ENCODE measurements around the gene MARCHF4. TPM values are rescaled to one million over a fixed set of nuclear protein-coding genes. Genes with fewer than 3 reads are reported as not detected.
A peak's percentile ranks its signal among the peaks of the same experiment; 100 is the strongest.

Gene MARCHF4
- total and polyA plus RNA-seq, 2 experiments from 2014 or later: 0.45 to 1.1 TPM

DNA sequence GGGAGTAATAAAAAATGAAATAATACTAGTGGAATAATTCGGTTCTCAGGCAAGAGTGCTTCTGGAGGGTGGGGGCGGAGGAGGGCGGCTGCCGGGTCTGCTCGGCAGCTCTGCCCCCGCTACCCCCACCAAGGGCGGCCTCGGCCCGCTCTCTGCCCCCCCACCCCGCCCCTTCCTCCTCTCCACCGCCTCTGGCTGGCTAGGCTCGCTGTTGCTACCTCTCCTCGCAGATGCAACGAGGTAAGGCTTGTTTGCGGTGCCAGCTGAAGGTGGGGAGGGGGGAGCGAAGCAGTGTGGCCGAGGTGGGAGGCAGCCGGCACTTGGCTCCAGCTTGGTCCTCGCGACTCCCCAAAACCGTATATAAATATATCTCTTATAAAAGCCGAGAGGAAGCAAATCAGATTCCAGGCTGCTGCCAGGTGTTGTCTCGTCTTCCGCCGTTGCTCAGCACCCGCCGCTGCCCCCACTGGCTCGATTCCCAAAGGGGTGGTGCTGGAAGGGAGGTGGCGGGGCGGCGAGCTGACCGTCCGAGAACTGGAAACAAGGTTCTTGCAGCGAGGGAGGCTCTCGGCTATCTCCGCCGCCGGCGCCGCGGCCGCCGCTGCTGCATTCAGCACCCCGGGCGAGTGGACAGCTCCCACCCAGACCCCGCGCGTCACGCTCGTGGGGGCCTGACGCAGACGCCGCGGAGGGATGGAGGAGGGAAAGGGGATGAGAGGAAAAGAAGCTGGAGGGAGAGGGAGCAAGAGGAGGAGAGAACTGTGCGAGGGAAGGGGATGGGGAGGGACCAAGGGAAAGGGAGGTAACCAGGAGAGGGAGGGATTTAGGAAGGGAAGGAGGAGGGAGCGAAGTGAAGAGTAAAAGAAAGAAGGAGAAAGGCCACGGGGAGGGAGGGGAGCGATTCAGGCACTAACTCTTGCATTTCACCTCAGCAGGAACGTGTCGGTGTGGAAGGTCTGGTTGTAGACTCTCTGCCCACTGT lies at the start of gene MARCHF4 (continued):
- TF ChIP-seq, protein P1, sequence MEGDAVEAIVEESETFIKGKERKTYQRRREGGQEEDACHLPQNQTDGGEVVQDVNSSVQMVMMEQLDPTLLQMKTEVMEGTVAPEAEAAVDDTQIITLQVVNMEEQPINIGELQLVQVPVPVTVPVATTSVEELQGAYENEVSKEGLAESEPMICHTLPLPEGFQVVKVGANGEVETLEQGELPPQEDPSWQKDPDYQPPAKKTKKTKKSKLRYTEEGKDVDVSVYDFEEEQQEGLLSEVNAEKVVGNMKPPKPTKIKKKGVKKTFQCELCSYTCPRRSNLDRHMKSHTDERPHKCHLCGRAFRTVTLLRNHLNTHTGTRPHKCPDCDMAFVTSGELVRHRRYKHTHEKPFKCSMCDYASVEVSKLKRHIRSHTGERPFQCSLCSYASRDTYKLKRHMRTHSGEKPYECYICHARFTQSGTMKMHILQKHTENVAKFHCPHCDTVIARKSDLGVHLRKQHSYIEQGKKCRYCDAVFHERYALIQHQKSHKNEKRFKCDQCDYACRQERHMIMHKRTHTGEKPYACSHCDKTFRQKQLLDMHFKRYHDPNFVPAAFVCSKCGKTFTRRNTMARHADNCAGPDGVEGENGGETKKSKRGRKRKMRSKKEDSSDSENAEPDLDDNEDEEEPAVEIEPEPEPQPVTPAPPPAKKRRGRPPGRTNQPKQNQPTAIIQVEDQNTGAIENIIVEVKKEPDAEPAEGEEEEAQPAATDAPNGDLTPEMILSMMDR (conservative IDR thresholded peaks at IDR 0.05; ENCODE audit: low read depth in 2 of 2): no peak

DNA sequence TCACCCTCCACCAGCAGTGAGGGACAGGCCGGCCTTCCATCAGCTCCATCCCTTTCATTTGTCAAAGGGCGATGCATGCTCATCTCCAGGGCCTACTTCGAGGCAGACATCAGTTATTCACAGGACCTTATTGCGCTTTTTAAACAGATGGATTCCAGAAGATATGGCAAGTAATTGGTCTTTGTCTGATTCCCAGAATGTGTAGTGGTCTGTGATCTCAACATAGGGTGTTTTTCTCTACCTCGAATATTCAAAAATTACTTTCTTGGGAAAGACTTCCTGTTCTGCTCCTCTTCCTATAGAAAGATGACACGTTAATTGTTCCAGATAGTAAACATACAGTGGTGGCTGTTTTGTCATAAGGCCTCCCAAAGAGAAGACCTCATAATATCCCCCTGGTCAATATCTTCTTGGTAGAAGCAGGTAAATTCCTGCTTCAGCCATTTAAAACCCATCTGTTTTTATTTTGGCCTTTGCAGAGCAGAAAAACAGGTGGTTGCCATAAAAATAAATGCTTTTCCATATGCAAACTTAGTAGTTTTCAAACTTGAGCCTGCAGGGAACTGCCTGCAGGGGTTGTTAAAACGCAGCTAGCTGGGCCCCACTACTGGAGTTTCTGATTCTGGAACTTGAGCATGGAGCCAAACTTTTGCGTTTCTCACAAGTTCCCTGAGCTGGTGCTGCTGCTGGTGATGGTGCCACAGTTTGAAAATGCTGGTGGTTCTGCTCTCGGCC lies 48.3 kb upstream of the MARCHF4 start:
- ATAC-seq (no peak), DNase-seq (ENCODE audit: low spot score) (no peak)
- Histone ChIP-seq H3K27me3 (ENCODE audit: insufficient read depth) (no peaks in the 10 kb centered on the region), H3K9me2 (ENCODE audit: insufficient read depth) (no peaks in the 10 kb centered on the region), H3F3A (replicated peaks; ENCODE audit: low read depth) (no peaks in the 10 kb centered on the region), H3K27ac (ENCODE audit: low read depth) (no peak overlapping the region), H3K36me3 (ENCODE audit: insufficient read depth) (peaks cover 16% of the 10 kb centered on the region), H2AFZ (no peak overlapping the region), H3K4me3 (no peak overlapping the region), H4K20me1 (replicated peaks; ENCODE audit: insufficient read depth) (no peaks in the 10 kb centered on the region), H3K4me1 (ENCODE audit: insufficient read depth) (no peaks in the 10 kb centered on the region), H3K79me2 (replicated peaks; ENCODE audit: insufficient read depth) (no peaks in the 10 kb centered on the region), H3K4me2 (no peak overlapping the region)
- Mint-ChIP-seq H3K36me3 (ENCODE audit: low read depth) (peaks cover 35% of the 10 kb centered on the region), H3K4me1 (peaks cover 8% of the 10 kb centered on the region; the same call in 2 of the 3 replicates), H3K9me3 (peaks cover 12% of the 10 kb centered on the region), H3K27me3 (ENCODE audit: insufficient read depth, low read depth, poor library complexity) (no peaks in the 10 kb centered on the region), H3K27ac (peak overlapping the region; percentile 8; the same call in 1 of the 2 replicates), H3K4me3 (no peak overlapping the region)
- TF ChIP-seq, protein P2, sequence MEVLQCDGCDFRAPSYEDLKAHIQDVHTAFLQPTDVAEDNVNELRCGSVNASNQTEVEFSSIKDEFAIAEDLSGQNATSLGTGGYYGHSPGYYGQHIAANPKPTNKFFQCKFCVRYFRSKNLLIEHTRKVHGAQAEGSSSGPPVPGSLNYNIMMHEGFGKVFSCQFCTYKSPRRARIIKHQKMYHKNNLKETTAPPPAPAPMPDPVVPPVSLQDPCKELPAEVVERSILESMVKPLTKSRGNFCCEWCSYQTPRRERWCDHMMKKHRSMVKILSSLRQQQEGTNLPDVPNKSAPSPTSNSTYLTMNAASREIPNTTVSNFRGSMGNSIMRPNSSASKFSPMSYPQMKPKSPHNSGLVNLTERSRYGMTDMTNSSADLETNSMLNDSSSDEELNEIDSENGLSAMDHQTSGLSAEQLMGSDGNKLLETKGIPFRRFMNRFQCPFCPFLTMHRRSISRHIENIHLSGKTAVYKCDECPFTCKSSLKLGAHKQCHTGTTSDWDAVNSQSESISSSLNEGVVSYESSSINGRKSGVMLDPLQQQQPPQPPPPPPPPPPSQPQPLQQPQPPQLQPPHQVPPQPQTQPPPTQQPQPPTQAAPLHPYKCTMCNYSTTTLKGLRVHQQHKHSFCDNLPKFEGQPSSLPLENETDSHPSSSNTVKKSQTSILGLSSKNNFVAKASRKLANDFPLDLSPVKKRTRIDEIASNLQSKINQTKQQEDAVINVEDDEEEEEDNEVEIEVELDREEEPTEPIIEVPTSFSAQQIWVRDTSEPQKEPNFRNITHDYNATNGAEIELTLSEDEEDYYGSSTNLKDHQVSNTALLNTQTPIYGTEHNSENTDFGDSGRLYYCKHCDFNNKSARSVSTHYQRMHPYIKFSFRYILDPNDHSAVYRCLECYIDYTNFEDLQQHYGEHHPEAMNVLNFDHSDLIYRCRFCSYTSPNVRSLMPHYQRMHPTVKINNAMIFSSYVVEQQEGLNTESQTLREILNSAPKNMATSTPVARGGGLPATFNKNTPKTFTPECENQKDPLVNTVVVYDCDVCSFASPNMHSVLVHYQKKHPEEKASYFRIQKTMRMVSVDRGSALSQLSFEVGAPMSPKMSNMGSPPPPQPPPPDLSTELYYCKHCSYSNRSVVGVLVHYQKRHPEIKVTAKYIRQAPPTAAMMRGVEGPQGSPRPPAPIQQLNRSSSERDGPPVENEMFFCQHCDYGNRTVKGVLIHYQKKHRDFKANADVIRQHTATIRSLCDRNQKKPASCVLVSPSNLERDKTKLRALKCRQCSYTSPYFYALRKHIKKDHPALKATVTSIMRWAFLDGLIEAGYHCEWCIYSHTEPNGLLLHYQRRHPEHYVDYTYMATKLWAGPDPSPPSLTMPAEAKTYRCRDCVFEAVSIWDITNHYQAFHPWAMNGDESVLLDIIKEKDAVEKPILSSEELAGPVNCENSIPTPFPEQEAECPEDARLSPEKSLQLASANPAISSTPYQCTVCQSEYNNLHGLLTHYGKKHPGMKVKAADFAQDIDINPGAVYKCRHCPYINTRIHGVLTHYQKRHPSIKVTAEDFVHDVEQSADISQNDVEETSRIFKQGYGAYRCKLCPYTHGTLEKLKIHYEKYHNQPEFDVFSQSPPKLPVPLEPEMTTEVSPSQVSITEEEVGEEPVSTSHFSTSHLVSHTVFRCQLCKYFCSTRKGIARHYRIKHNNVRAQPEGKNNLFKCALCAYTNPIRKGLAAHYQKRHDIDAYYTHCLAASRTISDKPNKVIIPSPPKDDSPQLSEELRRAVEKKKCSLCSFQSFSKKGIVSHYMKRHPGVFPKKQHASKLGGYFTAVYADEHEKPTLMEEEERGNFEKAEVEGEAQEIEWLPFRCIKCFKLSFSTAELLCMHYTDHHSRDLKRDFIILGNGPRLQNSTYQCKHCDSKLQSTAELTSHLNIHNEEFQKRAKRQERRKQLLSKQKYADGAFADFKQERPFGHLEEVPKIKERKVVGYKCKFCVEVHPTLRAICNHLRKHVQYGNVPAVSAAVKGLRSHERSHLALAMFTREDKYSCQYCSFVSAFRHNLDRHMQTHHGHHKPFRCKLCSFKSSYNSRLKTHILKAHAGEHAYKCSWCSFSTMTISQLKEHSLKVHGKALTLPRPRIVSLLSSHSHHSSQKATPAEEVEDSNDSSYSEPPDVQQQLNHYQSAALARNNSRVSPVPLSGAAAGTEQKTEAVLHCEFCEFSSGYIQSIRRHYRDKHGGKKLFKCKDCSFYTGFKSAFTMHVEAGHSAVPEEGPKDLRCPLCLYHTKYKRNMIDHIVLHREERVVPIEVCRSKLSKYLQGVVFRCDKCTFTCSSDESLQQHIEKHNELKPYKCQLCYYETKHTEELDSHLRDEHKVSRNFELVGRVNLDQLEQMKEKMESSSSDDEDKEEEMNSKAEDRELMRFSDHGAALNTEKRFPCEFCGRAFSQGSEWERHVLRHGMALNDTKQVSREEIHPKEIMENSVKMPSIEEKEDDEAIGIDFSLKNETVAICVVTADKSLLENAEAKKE (CRISPR knock-in tag; IDR thresholded peaks at IDR 0.05): no peak
- TF ChIP-seq ZNF114 (CRISPR knock-in tag; IDR thresholded peaks at IDR 0.05) (no peak), CREB1 (CRISPR knock-in tag; IDR thresholded peaks at IDR 0.05; ENCODE audit: low read depth) (no peak), EZH2 (IDR thresholded peaks at IDR 0.05; ENCODE audit: low read depth, unreplicated experiment) (no peak), NANOG (IDR thresholded peaks at IDR 0.05; ENCODE audit: borderline replicate concordance) (no peak), JUNB (IDR thresholded peaks at IDR 0.05; ENCODE audit: unreplicated experiment) (no peak), POLR2AphosphoS5 (IDR thresholded peaks at IDR 0.05; ENCODE audit: low read depth) (no peak), ZNF331 (CRISPR knock-in tag; IDR thresholded peaks at IDR 0.05; ENCODE audit: low read depth) (no peak)
- TF ChIP-seq, protein P3, sequence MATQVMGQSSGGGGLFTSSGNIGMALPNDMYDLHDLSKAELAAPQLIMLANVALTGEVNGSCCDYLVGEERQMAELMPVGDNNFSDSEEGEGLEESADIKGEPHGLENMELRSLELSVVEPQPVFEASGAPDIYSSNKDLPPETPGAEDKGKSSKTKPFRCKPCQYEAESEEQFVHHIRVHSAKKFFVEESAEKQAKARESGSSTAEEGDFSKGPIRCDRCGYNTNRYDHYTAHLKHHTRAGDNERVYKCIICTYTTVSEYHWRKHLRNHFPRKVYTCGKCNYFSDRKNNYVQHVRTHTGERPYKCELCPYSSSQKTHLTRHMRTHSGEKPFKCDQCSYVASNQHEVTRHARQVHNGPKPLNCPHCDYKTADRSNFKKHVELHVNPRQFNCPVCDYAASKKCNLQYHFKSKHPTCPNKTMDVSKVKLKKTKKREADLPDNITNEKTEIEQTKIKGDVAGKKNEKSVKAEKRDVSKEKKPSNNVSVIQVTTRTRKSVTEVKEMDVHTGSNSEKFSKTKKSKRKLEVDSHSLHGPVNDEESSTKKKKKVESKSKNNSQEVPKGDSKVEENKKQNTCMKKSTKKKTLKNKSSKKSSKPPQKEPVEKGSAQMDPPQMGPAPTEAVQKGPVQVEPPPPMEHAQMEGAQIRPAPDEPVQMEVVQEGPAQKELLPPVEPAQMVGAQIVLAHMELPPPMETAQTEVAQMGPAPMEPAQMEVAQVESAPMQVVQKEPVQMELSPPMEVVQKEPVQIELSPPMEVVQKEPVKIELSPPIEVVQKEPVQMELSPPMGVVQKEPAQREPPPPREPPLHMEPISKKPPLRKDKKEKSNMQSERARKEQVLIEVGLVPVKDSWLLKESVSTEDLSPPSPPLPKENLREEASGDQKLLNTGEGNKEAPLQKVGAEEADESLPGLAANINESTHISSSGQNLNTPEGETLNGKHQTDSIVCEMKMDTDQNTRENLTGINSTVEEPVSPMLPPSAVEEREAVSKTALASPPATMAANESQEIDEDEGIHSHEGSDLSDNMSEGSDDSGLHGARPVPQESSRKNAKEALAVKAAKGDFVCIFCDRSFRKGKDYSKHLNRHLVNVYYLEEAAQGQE (IDR thresholded peaks at IDR 0.05; ENCODE audit: unreplicated experiment): no peak
